Epithelial cell of proximal tubule (primary cell): Measurements from ENCODE around the gene AP4E1. TPM values are rescaled to one million over a fixed set of nuclear protein-coding genes. Genes with fewer than 3 reads are reported as not detected.
"Not testable (repeated sequence)": the region's sequence is repeated elsewhere in the genome, so short reads cannot be mapped to it uniquely, and the experiment has no call there.

Experiments used
- DNase-seq: peaks from one replicate; pipeline ENCODE4 v3.0.0-alpha.2; 2011; ENCODE audit warnings: low read depth
- H3K4me3 ChIP-seq: 2 replicates; pipeline ENCODE4 v1.5.1; 2011; ENCODE audit warnings: low read depth, mild to moderate bottlenecking, low read length
- total RNA-seq: library from RNA; depleted of rRNA; stranded (reverse); fragments of >200 nt; gene quantifications from 2 replicates; pipeline ENCODE4 v1.2.3, GENCODE V29; 2015
- TF ChIP-seq, protein P1 (sequence below): conservative IDR thresholded peaks from 2 replicates; pipeline ENCODE4 v1.5.1; 2012; ENCODE audit warnings: low read depth, mild to moderate bottlenecking, low read length

Gene AP4E1
- total RNA-seq, 1 donor from 2014 or later = 4.6 TPM

GRCh38 chr15:50906954-50907600, 1.4 kb upstream of the AP4E1 start:
- TF ChIP-seq, protein P1, sequence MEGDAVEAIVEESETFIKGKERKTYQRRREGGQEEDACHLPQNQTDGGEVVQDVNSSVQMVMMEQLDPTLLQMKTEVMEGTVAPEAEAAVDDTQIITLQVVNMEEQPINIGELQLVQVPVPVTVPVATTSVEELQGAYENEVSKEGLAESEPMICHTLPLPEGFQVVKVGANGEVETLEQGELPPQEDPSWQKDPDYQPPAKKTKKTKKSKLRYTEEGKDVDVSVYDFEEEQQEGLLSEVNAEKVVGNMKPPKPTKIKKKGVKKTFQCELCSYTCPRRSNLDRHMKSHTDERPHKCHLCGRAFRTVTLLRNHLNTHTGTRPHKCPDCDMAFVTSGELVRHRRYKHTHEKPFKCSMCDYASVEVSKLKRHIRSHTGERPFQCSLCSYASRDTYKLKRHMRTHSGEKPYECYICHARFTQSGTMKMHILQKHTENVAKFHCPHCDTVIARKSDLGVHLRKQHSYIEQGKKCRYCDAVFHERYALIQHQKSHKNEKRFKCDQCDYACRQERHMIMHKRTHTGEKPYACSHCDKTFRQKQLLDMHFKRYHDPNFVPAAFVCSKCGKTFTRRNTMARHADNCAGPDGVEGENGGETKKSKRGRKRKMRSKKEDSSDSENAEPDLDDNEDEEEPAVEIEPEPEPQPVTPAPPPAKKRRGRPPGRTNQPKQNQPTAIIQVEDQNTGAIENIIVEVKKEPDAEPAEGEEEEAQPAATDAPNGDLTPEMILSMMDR = no peak
- DNase-seq = no peak
- peak overlapping the region; percentile 84 for H3K4me3 ChIP-seq

GRCh38 chr15:50907601-50908208, 778 bp upstream of the AP4E1 start:
- DNase-seq = no peak
- H3K4me3 ChIP-seq = peak overlapping the region; percentile 84
- TF ChIP-seq, protein P1 = no peak

- TF ChIP-seq, protein P1 = no peak
- DNase-seq = no peak
These were observed 481 bp downstream of the AP4E1 start for GRCh38 chr15:50909010-50909317.

DNA sequence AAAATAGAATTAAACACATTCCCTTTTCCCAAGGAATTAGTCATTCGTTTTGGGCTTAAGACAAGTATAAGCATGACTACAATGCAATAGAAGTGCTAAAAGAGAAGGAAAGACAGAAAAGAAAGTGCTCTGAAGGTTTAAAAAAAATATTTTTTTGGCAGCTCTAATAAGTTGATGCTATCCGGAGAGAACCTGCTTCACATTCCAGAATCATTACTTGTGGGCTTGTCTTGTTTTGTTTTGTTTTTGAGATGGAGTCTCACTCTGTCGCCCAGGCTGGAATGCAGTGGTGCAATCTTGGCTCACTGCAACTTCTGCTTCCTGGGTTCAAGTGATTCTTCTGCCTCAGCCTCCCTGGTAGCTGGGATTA, 1.9 kb downstream of the AP4E1 start:
- H3K4me3 ChIP-seq = not testable (repeated sequence)
- peak; percentile 18 for DNase-seq

More at GRCh38 chr15:50909010-50909317, 481 bp downstream of the AP4E1 start:
- H3K4me3 ChIP-seq = peak overlapping the region; percentile 84

- no peak for DNase-seq
- TF ChIP-seq, protein P1 = no peak
- H3K4me3 ChIP-seq = no peak overlapping the region
These were observed 2.5 kb downstream of the AP4E1 start for GRCh38 chr15:50911001-50911400.

DNA sequence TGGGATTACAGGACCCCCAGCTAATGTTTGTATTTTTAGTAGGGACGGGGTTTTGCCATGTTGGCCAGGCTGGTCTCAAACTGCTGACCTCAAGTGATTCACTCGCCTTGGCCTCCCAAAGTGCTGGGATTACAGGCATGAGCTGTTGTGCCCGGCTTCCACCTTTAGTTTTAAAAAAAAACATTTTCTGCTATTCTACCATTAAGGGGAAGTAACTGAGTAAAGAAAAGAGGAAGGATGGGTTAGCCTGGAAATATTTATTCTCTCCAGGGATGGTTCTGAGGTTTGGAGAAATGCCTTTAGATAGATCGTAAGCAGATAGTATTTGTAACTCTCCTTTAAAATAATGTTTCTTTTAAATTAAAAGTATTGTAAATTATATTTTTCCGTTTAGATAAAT, 3.1 kb downstream of the AP4E1 start:
- DNase-seq = no peak
- H3K4me3 ChIP-seq = no peak overlapping the region
- TF ChIP-seq, protein P1 = no peak

DNA sequence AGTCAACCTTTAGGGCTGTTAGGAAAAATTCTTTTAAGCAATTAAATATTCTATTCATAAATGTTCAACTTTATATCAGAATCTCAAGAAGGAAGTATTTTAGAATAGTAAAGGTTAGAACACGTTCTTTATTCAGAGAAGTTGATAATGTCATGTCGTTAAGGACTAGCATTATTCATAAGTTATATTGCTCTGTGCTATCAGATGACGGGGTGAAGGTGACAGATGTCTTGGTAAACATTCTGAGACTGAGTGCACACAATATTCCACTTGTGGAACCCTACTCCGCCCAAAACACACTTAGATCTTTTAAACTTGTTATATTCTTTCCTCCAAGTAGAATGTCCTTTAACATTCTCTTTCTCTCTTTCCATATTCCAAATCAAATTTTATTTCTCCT, 7.9 kb downstream of the AP4E1 start:
- no peak for DNase-seq
- H3K4me3 ChIP-seq = no peak overlapping the region
- TF ChIP-seq, protein P1 = no peak

DNA sequence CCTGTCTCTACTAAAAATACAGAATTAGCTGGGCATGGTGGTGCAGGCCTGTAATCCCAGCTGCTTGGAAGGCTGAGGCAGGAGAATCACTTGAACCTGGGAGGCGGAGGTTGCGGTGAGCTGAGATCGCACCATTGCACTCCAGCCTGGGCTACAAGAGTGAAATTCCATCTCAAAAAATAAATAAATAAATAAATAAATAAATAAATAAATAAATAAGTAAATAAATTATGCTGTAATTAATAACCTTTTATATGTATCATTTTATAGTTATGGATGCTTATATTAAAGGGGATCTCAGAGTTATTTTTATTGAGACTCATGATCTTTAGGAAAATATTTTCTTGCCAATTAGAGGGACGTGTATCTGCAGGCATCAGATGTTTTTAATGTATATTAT, 10.9 kb downstream of the AP4E1 start:
- DNase-seq, H3K4me3 ChIP-seq: not testable (repeated sequence)
